ENCODE data around the gene KLHL25.

Gene KLHL25

GRCh38 chr15:85711580-85712192 lies 83.0 kb downstream of the KLHL25 start:
- DNase-seq = no peak

GRCh38 chr15:85710340-85710842 lies 84.3 kb downstream of the KLHL25 start:
- no peak for DNase-seq
